H54 (cell line): ENCODE measurements around the gene TMEM121.
"Not testable (repeated sequence)": the region's sequence is repeated elsewhere in the genome, so short reads cannot be mapped to it uniquely, and the experiment has no call there.

Source experiments
- DNase-seq: peaks from one replicate; pipeline ENCODE4 v3.0.0; 2011; ENCODE audit warnings: low spot score, mixed read lengths; ENCODE audit not compliant: insufficient read length
- FAIRE-seq: peaks from 3 replicates; lab custom pipeline; 2011; peaks lifted over from hg19 to GRCh38; lab: Jason Lieb, UNC
- POLR2A ChIP-seq: IDR thresholded peaks from 2 replicates; pipeline ENCODE4 v1.6.1; 2011; ENCODE audit warnings: low read depth, mild to moderate bottlenecking, low read length

Gene TMEM121

DNA sequence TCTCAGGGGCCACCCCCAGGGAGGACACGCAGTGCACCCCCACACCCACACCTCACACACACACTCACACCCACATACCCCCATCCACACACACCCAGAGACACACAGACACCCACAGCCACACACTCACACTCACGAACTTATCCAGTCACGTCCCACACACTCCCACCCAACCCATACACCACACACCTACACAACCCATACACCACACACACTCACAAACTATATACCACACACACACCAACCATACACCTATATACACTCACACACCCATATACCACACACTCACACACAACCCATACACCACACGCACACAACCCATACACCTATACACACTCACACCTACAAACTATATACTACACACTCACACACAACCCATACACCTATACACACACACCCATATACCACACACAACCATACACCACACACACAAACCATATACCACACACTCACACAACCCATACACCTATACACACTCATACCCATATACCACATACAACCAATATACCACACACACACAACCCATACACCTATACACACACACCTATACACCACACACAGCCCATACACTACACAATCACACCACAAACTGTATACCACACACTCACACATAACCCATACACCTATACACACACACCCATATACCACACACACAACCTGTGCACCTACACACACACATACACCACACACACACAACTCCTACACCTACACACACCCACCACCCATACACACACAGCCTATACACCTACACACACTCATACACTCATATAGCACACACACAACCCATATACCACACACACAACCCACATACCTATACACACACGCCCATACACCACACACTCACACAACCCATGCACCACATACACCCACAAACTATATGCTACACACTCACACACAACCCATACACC, 42.7 kb downstream of the TMEM121 start:
- DNase-seq (no peak), FAIRE-seq (no peak)
- TF ChIP-seq POLR2A: no peak

DNA sequence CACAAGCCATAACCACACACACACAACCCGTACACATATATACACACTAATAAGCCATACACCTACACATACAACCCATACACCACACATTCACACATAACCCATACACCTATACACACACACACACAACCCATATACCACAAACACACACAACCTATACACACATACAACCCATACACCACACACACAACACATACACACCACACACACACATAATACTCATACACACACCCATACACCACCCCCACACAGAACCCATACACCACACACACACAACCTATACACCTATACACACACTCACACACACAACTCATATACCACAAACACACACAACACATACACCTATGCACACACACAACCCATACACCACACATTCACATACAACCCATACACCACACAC, 44.1 kb downstream of the TMEM121 start:
- FAIRE-seq (no peak), DNase-seq (no peak)
- no peak for TF ChIP-seq POLR2A

DNA sequence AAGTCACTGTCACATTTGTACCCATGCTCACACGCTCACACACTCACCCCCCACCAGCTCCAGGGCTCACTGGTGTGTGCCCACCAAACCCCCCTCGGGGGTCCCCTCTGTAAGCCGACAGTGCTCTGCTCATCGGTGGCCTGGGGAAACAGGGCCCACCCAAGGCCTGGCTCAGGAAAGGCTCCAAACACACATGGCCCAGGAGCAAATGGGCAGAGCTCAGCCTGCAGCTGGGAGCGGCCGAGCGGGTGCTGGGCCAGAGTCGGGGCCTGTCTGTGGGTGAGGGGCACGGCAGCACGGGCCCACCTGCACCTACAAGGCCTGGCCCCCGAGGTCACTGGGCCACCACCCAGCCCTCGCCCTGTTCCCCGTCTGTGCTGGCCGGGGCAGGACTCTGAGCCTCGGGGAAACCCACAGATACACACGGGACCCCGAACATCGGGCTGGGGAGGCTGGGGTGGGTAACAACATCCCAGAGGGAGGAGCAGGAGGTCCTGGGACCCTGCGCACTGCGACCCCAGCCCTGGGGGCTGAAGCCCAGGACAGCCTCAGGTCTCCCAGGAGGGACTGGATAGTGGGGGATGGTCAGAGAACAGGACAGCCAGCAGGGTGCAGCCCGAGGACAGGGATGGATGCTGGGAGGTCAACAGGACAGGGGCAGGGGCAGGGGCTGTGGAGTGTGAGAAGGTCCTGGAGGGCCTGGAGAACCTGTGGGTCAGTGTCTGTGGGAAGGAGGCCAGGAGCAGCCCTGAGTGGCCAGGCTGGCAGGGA, 45.0 kb downstream of the TMEM121 start:
- not testable (repeated sequence) for FAIRE-seq, DNase-seq

DNA sequence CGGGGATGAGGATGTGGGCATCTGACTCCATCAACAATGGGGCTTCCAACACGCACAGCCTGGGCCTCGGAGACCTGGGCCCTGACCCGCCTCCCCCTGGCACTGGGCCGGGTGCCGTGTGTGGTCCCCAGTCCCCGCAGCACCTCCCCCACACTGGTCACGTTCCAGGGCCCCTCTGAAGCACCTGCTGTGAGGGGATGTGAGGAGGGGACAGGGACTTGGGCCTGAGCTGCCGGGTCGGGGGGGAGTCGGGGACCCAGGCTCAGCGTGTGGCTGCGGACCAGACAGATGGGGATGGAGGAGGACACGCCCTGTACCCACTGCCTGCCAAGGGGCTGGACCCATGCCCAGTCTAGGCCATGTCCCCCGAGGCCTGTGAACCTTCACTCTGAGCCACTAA, 45.7 kb downstream of the TMEM121 start:
- DNase-seq, FAIRE-seq: not testable (repeated sequence)

DNA sequence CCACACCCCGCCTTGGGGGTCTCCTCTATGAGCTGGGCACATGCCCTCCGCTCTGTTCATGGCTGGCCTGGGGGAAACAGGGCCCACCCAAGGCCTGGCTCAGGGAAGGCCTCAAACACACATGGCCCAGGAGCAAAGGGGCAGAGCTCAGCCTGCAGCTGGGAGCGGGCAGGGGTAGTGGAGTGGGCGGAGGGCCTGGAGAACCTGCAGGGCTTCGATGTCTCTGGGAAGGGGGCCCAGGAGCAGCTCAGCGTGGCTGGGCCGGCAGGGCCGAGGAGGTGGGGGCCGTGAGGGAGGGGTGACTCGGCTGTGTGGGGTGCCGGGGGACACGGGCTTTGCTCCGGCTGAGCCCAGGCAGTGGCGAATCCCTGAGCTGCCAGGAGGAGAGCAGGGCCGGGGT, 47.5 kb downstream of the TMEM121 start:
- not testable (repeated sequence) for DNase-seq, FAIRE-seq

DNA sequence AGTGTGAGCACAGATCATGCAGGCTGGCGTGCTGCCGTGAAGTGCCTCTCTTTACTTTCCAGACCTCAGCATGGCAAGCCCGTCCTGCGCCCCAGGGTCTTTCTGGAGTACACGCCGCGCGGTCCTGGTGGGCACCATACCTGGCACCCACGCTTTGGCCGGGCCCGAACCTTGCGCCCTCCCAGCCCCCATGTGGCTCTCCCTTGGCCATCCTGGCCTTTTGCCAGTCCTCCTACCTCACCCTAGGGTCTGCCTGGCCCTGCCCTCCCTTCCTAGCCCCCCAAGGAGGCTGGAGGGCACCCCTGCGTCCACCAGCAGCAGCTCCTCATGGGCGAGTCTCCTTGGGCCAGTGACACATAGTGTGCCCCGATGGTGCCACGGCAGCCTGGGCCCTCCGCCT, 48.0 kb downstream of the TMEM121 start:
- DNase-seq, FAIRE-seq: not testable (repeated sequence)

DNA sequence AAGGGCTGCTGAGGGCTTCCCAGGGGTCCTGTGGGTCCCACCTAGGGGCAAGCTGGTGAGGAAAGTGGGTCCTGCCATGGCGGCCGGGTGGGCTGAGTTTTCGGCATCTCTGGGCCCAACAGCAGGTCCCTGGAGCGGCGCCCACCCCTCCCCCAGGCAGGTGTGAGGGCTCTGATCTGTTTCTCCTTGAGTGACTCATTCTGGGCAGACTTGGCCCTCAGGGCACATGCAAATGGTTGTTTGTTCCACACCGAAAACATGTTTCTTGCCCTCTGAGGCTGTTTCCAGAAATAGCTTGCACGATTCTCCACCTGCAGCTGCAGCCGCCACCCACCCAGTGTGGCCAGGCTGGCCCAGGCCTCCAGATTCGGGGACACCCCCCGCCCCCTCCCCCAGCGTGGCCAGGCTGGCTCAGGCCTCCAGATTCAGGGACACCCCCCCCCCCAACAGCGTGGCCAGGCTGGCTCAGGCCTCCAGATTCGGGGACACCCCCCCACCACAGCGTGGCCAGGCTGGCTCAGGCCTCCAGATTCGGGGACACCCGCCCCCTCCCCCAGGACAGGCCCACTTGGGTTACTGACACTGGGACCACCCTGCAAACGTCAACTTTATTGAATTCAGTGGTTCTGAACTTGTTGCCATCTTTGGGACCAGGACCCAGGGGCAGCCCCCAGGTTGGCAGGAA, 48.8 kb downstream of the TMEM121 start:
- peak; percentile 77 for FAIRE-seq
- DNase-seq: not testable (repeated sequence)

DNA sequence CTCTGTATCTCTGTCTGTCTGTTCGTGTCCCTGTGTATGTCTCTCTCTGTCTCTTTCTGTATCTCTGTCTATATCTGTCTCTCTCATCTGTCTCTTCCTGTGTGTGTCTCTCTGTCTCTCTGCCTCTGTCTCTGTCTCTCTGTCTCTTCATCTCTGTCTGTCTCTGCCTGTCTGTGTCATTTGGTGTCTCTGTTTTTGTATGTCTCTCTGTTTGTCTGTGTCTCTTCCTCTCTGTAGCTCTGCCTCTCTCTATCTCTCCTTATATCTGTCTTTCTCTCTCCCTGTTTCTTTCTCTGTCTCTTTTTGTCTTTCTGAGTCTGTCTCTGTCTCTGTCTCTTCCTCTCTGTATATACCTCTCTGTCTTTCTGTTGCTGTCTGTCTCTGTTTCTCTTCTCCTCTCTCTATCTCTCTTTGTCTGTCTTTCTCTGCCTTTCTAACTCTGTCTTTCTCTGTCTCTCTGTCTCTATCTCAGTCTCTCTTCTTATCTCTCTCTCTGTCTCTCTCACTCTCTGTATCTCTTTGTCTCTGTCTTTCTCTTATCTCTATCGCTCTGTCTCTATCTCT, 50.2 kb downstream of the TMEM121 start:
- no peak for FAIRE-seq
- no peak for TF ChIP-seq POLR2A
- DNase-seq: no peak

DNA sequence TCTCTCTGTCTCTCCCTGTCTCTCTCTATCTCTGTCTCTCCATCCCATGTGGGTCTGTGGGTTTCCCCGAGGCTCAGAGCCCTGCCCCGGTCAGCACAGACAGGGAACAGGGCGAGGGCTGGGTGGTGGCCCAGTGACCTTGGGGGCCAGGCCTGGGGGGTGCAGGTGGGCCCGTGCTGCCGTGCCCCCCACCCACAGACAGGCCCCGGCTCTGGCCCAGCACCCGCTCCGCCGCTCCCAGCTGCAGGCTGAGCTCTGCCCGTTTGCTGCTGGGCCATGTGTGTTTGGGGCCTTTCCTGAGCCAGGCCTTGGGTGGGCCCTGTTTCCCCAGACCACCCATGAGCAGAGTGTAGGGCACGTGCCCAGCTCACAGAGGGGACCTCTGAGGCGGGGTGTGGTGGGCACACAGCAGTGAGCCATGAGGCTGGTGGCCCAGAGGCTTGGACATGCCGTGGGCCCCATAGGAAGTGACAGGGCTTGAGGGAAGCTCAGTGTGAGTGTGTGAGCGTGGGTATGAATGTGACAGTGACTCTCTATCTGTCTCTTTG, 51.0 kb downstream of the TMEM121 start:
- no peak for FAIRE-seq
- TF ChIP-seq POLR2A: no peak
- DNase-seq: no peak

DNA sequence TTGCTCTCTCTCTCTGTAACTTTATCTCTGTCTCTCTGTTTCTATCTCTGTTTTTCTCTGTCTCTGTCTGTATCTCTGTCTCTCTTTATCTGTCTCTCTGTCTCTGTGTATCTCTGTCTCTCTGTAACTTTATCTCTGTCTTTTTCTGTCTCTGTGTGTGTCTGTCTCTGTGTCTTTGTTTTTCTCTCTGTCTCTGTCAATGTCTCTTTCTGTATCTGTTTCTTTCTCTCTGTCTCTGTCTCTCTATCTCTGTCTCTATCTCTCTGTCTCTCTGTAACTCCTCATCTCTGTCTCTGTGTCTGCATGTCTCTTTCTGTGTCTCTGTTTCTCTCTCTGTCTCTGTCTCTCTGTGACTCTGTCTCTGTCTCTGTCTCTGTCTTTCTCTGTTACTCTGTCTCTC, 51.7 kb downstream of the TMEM121 start:
- TF ChIP-seq POLR2A: no peak
- no peak for DNase-seq
- FAIRE-seq: no peak

DNA sequence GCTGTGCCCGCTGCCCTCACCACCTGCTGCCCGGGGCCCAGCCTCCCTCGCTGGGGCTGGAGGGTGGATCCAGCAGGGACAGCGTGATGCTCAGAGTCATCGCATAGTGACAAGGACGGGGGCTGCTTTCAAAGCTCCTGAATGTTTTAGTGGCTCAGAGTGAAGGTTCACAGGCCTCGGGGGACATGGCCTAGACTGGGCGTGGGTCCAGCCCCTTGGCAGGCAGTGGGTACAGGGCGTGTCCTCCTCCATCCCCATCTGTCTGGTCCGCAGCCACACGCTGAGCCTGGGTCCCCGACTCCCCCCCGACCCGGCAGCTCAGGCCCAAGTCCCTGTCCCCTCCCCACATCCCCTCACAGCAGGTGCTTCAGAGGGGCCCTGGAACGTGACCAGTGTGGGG, 52.8 kb downstream of the TMEM121 start:
- FAIRE-seq, DNase-seq: not testable (repeated sequence)
